Prostate gland (tissue), 2 donors: ENCODE data around the gene PPP2R5C.

Experiments
- POLR2A ChIP-seq: fragments of 450-650 bp; IDR thresholded peaks from one replicate; pipeline ENCODE4 v1.6.1; 2016; ENCODE audit warnings: antibody characterized with exemption, mild to moderate bottlenecking
- POLR2AphosphoS5 ChIP-seq: sonication (generic); formaldehyde crosslinking; IDR thresholded peaks from one replicate; pipeline ENCODE4 v1.6.1; 2017; ENCODE audit warnings: antibody characterized with exemption
- TF ChIP-seq, protein P1 (sequence below), 4 experiments: fragments of 200-600 bp in 2 of 4; fragments of 450-650 bp in 2 of 4; sonication (generic) in 2 of 4; IDR thresholded peaks; 1 replicate in 3 of 4; 2 replicates in 1 of 4; pipeline ENCODE4 v1.5.1; 2016 to 2019; ENCODE audit warnings: antibody characterized with exemption in 4 of 4, mild to moderate bottlenecking in 2 of 4, moderate library complexity in 2 of 4

DNA sequence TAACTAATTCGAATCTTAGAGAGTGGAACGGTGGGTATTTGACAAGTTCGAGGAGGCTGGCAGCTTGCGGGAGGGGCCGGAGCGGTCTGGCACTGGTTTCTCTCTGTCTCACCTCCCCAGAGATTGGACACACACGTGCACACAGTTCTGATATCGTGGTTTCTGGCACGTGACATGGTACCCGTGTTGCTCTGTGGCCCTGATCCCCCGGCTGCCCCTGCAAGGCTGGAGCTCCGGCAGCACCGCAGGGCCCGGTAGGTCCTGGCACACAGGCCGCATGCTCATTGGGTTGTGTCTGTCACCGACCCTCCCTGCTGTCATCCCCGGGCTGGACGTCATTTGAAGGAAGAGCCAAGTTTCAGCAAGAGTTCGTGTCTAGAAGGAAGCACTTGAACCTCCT, 82.7 kb downstream of the PPP2R5C start:
- TF ChIP-seq POLR2AphosphoS5 (no peak), POLR2A (no peak)
- TF ChIP-seq, protein P1, sequence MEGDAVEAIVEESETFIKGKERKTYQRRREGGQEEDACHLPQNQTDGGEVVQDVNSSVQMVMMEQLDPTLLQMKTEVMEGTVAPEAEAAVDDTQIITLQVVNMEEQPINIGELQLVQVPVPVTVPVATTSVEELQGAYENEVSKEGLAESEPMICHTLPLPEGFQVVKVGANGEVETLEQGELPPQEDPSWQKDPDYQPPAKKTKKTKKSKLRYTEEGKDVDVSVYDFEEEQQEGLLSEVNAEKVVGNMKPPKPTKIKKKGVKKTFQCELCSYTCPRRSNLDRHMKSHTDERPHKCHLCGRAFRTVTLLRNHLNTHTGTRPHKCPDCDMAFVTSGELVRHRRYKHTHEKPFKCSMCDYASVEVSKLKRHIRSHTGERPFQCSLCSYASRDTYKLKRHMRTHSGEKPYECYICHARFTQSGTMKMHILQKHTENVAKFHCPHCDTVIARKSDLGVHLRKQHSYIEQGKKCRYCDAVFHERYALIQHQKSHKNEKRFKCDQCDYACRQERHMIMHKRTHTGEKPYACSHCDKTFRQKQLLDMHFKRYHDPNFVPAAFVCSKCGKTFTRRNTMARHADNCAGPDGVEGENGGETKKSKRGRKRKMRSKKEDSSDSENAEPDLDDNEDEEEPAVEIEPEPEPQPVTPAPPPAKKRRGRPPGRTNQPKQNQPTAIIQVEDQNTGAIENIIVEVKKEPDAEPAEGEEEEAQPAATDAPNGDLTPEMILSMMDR (IDR thresholded peaks at IDR 0.05) = no peak
